H1 (cell line): Measurements from ENCODE around the gene ZBTB16. TPM values are rescaled to one million over a fixed set of nuclear protein-coding genes. Genes with fewer than 3 reads are reported as not detected.

ENCODE experiments used
- CTCF ChIA-PET: fragments of 300-600 bp; sonication (Branson Sonifier 250); formaldehyde crosslinking; loops from one replicate; lab custom pipeline; 2021; ENCODE audit not compliant: partially characterized antibody; lab: Charles Lee
- POLR2A ChIA-PET: fragments of 300-600 bp; sonication (Branson Sonifier 250); formaldehyde crosslinking; loops from one replicate; lab custom pipeline; 2021; ENCODE audit warnings: inconsistent platforms; ENCODE audit not compliant: partially characterized antibody; lab: Charles Lee
- DNase-seq, 2 experiments: peaks; one replicate each; pipeline versions ENCODE4 v3.0.0 to v3.0.0-alpha.2; 2010 to 2022; ENCODE audit warnings: low spot score in 2 of 2, low read depth in 1 of 2, mixed read lengths in 1 of 2
- FAIRE-seq: peaks from 2 replicates; lab custom pipeline; 2011; peaks lifted over from hg19 to GRCh38; lab: Jason Lieb, UNC
- H2AFZ ChIP-seq: 2 replicates; pipeline ENCODE4 v1.8.1; 2012; ENCODE audit warnings: low read length, inconsistent platforms
- H2AK5ac ChIP-seq: 2 replicates; pipeline ENCODE4 v1.6.1; 2013; ENCODE audit warnings: low read depth, low read length
- H2BK120ac ChIP-seq: replicated peaks from 2 replicates; pipeline ENCODE3; 2013; ENCODE audit warnings: low read depth, low read length, inconsistent platforms
- H2BK12ac ChIP-seq: 2 replicates; pipeline ENCODE4 v1.6.1; 2013; ENCODE audit warnings: low read depth, low read length
- H2BK15ac ChIP-seq: 2 replicates; pipeline ENCODE4 v1.6.1; 2013; ENCODE audit warnings: low read length
- H2BK20ac ChIP-seq: 2 replicates; pipeline ENCODE4 v1.6.1; 2013; ENCODE audit warnings: low read length
- H2BK5ac ChIP-seq: 2 replicates; pipeline ENCODE4 v1.6.1; 2013; ENCODE audit warnings: low read depth, low read length
- H3K14ac ChIP-seq: 2 replicates; pipeline ENCODE4 v1.6.1; 2013; ENCODE audit warnings: inconsistent platforms; ENCODE audit not compliant: insufficient read length
- H3K18ac ChIP-seq: 2 replicates; pipeline ENCODE4 v1.6.1; 2013; ENCODE audit warnings: low read length; ENCODE audit errors: extremely low read depth
- H3K23ac ChIP-seq: 2 replicates; pipeline ENCODE4 v1.6.1; 2013; ENCODE audit warnings: inconsistent platforms; ENCODE audit not compliant: insufficient read length
- H3K23me2 ChIP-seq: 2 replicates; pipeline ENCODE4 v1.6.1; 2013; ENCODE audit warnings: low read depth, low read length
- H3K27ac ChIP-seq: 2 replicates; pipeline ENCODE4 v1.6.1; 2011; ENCODE audit warnings: low read depth, low read length, inconsistent platforms
- H3K27me3 ChIP-seq, 4 experiments: replicated peaks in 1 of 4; 1 replicate in 1 of 4; 2 replicates in 3 of 4; pipeline versions ENCODE4 v1.6.1 to v1.8.1; 2011 to 2013; ENCODE audit warnings: low read length in 3 of 4, mild to moderate bottlenecking in 3 of 4, inconsistent platforms in 2 of 4, mixed read lengths in 2 of 4, moderate library complexity in 1 of 4; ENCODE audit not compliant: control insufficient read depth in 3 of 4, insufficient read depth in 3 of 4; ENCODE audit errors: extremely low read depth in 1 of 4
- H3K36me3 ChIP-seq, 4 experiments: 2 replicates each; pipeline versions ENCODE4 v1.6.1 to v1.8.1; 2011 to 2013; ENCODE audit warnings: mild to moderate bottlenecking in 4 of 4, low read length in 3 of 4, moderate library complexity in 2 of 4, control low read depth in 1 of 4, inconsistent platforms in 1 of 4; ENCODE audit not compliant: insufficient read depth in 4 of 4, control insufficient read depth in 2 of 4
- H3K4ac ChIP-seq: replicated peaks from 2 replicates; pipeline ENCODE3; 2013; ENCODE audit warnings: low read length, low read depth, mixed read lengths, inconsistent platforms; ENCODE audit not compliant: insufficient read length
- H3K4me1 ChIP-seq, 4 experiments: replicated peaks in 1 of 4; 1 replicate in 1 of 4; 2 replicates in 3 of 4; pipeline versions ENCODE4 v1.6.1 to v1.8.1; 2011 to 2013; ENCODE audit warnings: low read length in 3 of 4, inconsistent platforms in 2 of 4, mixed read lengths in 1 of 4; ENCODE audit not compliant: insufficient read depth in 4 of 4, control insufficient read depth in 3 of 4
- H3K4me2 ChIP-seq, 2 experiments: 2 replicates each; pipeline versions ENCODE4 v1.6.1 to v1.8.1; 2011 to 2013; ENCODE audit warnings: low read depth in 2 of 2, low read length in 2 of 2, control low read depth in 1 of 2, inconsistent platforms in 1 of 2, mild to moderate bottlenecking in 1 of 2; ENCODE audit not compliant: insufficient read depth in 1 of 2
- H3K4me3 ChIP-seq, 4 experiments: fragments of 200-600, 300-600 bp in 1 of 4; sonication (generic), shearing (Covaris generic), sonication (Bioruptor Twin) in 1 of 4; 2 replicates each; pipeline versions ENCODE4 v1.5.1 to v1.8.1; 2011 to 2016; ENCODE audit warnings: low read length in 4 of 4, low read depth in 3 of 4, control low read depth in 2 of 4, inconsistent platforms in 2 of 4, mild to moderate bottlenecking in 2 of 4, mixed read lengths in 1 of 4, moderate library complexity in 1 of 4; ENCODE audit not compliant: insufficient read depth in 2 of 4; ENCODE audit errors: extremely low read depth in 1 of 4
- H3K56ac ChIP-seq: replicated peaks from 2 replicates; pipeline ENCODE3; 2013; ENCODE audit warnings: low read depth, mild to moderate bottlenecking, mixed read lengths, low read length, inconsistent platforms; ENCODE audit not compliant: insufficient read length
- H3K79me1 ChIP-seq: 2 replicates; pipeline ENCODE4 v1.6.1; 2013; ENCODE audit warnings: low read depth, low read length, control low read depth
- H3K79me2 ChIP-seq, 2 experiments: 2 replicates each; pipeline versions ENCODE4 v1.6.1 to v1.8.1; 2012 to 2013; ENCODE audit warnings: low read length in 2 of 2, mild to moderate bottlenecking in 2 of 2, inconsistent platforms in 1 of 2; ENCODE audit not compliant: insufficient read depth in 2 of 2, control insufficient read depth in 1 of 2
- H3K9ac ChIP-seq, 4 experiments: replicated peaks in 1 of 4; 1 replicate in 1 of 4; 2 replicates in 3 of 4; pipeline versions ENCODE4 v1.6.1 to v1.8.1; 2011 to 2013; ENCODE audit warnings: low read depth in 3 of 4, low read length in 3 of 4, control low read depth in 2 of 4, mild to moderate bottlenecking in 2 of 4, moderate library complexity in 2 of 4, inconsistent platforms in 1 of 4; ENCODE audit errors: extremely low read depth in 1 of 4
- H3K9me3 ChIP-seq, 2 experiments: 2 replicates each; pipeline versions ENCODE4 v1.6.1 to v1.8.1; 2012 to 2013; ENCODE audit warnings: mild to moderate bottlenecking in 2 of 2, moderate library complexity in 2 of 2, control low read depth in 1 of 2, inconsistent platforms in 1 of 2, low read depth in 1 of 2, low read length in 1 of 2, mixed read lengths in 1 of 2; ENCODE audit not compliant: insufficient read depth in 2 of 2
- H4K20me1 ChIP-seq, 2 experiments: replicated peaks in 1 of 2; 2 replicates each; pipeline versions ENCODE3 to v1.8.1; 2011 to 2013; ENCODE audit warnings: inconsistent platforms in 2 of 2, low read length in 2 of 2, mild to moderate bottlenecking in 1 of 2; ENCODE audit not compliant: insufficient read depth in 2 of 2, control insufficient read depth in 1 of 2
- H4K5ac ChIP-seq: 2 replicates; pipeline ENCODE4 v1.6.1; 2013; ENCODE audit warnings: low read length, low read depth, mixed read lengths, inconsistent platforms; ENCODE audit not compliant: insufficient read length
- H4K8ac ChIP-seq: 2 replicates; pipeline ENCODE4 v1.8.0; 2013; ENCODE audit warnings: mild to moderate bottlenecking, moderate library complexity, low read length, inconsistent platforms; ENCODE audit not compliant: insufficient read depth; ENCODE audit errors: extremely low read depth
- H4K91ac ChIP-seq: replicated peaks from 2 replicates; pipeline ENCODE3; 2013; ENCODE audit warnings: low read length, mixed read lengths, inconsistent platforms; ENCODE audit not compliant: insufficient read length
- BACH1 ChIP-seq: IDR thresholded peaks from 2 replicates; pipeline ENCODE4 v1.6.1; 2012; ENCODE audit warnings: low read length, improper control_type of control experiment
- CBX5 ChIP-seq: fragments of 300-800, 300-1000 bp; sonication (generic); IDR thresholded peaks from 2 replicates; pipeline ENCODE4 v1.7.1; 2016; ENCODE audit warnings: antibody characterized with exemption, low read length, low read depth
- CREB1 ChIP-seq: IDR thresholded peaks from 2 replicates; pipeline ENCODE4 v1.6.1; 2012; ENCODE audit warnings: inconsistent platforms
- EZH2 ChIP-seq: fragments of 200-600 bp; sonication (generic); IDR thresholded peaks from 2 replicates; pipeline ENCODE4 v1.7.1; 2012; ENCODE audit warnings: low read depth, mild to moderate bottlenecking, moderate library complexity, low read length, inconsistent platforms; ENCODE audit not compliant: severe bottlenecking
- GTF2F1 ChIP-seq: IDR thresholded peaks from 2 replicates; pipeline ENCODE4 v1.6.1; 2012; ENCODE audit warnings: low read depth, low read length, improper control_type of control experiment, borderline replicate concordance
- HDAC6 ChIP-seq: IDR thresholded peaks from one replicate; pipeline ENCODE4 v1.7.1; 2012; ENCODE audit warnings: low read depth, mild to moderate bottlenecking, inconsistent platforms, low read length, moderate library complexity
- JUND ChIP-seq: IDR thresholded peaks from 2 replicates; pipeline ENCODE4 v1.6.1; 2011; ENCODE audit warnings: mild to moderate bottlenecking, improper control_type of control experiment, low read length
- RFX5 ChIP-seq: IDR thresholded peaks from 2 replicates; pipeline ENCODE4 v1.6.1; 2011; ENCODE audit warnings: low read depth, low read length, improper control_type of control experiment, borderline replicate concordance
- RNF2 ChIP-seq: fragments of 200-900, 300-1000 bp; sonication (generic); IDR thresholded peaks from 2 replicates; pipeline ENCODE4 v1.7.1; 2016; ENCODE audit warnings: borderline replicate concordance, low read depth, mild to moderate bottlenecking, antibody characterized with exemption, low read length; ENCODE audit not compliant: poor library complexity, severe bottlenecking; ENCODE audit errors: missing control alignments
- SAP30 ChIP-seq: fragments of 300-600 bp; sonication (generic); IDR thresholded peaks from 2 replicates; pipeline ENCODE4 v1.7.1; 2012; ENCODE audit warnings: low read length, moderate library complexity, mild to moderate bottlenecking, inconsistent platforms; ENCODE audit not compliant: insufficient read depth, insufficient replicate concordance
- YY1 ChIP-seq: IDR thresholded peaks from 2 replicates; pipeline ENCODE4 v1.6.1; 2011; ENCODE audit warnings: low read depth, mild to moderate bottlenecking, low read length
- WGBS, 2 experiments: shearing (Covaris generic) in 1 of 2; methylation state at CpG; one replicate each; pipeline versions ENCODE4 v1.1.6 to v1.1.7; 2013 to 2015; ENCODE audit warnings: low lambda C conversion rate in 2 of 2, mixed read lengths in 2 of 2, inconsistent platforms in 1 of 2, low coverage in 1 of 2, missing lambda C conversion rate in 1 of 2; ENCODE audit not compliant: insufficient replicate concordance in 2 of 2, insufficient coverage in 1 of 2, insufficient read length in 1 of 2; ENCODE audit errors: extremely low coverage in 1 of 2, missing lambda C conversion rate in 1 of 2; 5-methylcytosine and 5-hydroxymethylcytosine counted together
- polyA plus RNA-seq, 7 experiments: library from polyadenylated mRNA; depleted of rRNA in 3 of 7; stranded (reverse) in 5 of 7; unstranded in 2 of 7; fragments of >200 nt in 5 of 7; fragments of 200-250 nt in 2 of 7; gene quantifications; 1 replicate in 5 of 7; 2 replicates in 1 of 7; 4 replicates in 1 of 7; pipeline versions ENCODE4 v1.2.1 to v1.2.3, GENCODE V29; 2011 to 2013; ENCODE audit warnings: missing spikeins in 2 of 7, mixed read lengths in 2 of 7
- total RNA-seq: library from RNA; stranded (reverse); fragmentation: NEBNext Ultra II Directional; extraction: Animal tissue kit (Norgen Biotek cat#: 25700); gene quantifications from 2 replicates; pipeline ENCODE4 v1.2.1, GENCODE V29; 2021
- TF ChIP-seq, protein P1 (sequence below): IDR thresholded peaks from 2 replicates; pipeline ENCODE4 v1.6.1; 2012; ENCODE audit warnings: inconsistent platforms
- TF ChIP-seq, protein P2 (sequence below): IDR thresholded peaks from 2 replicates; pipeline ENCODE4 v1.6.1; 2011; ENCODE audit warnings: low read depth, mild to moderate bottlenecking, low read length; ENCODE audit not compliant: insufficient read depth

ZBTB16 gene
- total and polyA plus RNA-seq, 2 of the 8 experiments (the other 6 are each of a cell fraction or from before 2014, with no cell fraction given): 0.12 to 0.61 TPM

DNA sequence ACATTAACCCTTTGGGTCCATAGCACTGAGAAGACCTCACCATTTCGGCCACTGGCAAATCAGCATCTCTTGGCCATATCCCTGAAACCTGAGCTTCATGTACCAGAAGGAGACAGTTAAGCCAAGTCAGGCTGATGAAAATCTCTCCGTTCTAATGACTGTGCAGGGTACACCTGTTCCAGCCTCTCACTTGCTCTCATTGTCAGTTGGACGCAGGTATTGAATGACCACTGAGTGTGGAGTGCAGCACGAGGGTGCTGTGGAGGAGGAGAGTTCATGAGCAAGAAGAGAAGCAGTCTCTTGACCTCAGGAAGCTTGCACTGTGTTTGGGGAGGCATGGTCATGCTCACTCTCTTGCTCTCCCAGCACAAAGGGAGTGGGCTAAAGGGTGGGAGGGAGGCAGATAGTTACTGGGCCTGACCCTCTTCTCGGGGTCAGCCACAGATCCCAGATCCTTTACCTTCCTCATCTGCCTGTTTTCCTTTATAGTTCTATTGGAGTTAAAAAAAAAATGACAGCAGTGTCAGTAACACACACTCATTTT, 65.2 kb downstream of the ZBTB16 start:
- POLR2A ChIA-PET: no interaction called here
- Histone ChIP-seq H4K20me1 (no peaks in the 10 kb centered on the region), H3K4me3 (no peak overlapping the region), H3K4me1 (no peaks in the 10 kb centered on the region), H3K4ac (no peak overlapping the region), H2AFZ (no peak overlapping the region), H3K56ac (no peak overlapping the region), H3K23me2 (no peaks in the 10 kb centered on the region), H4K91ac (no peak overlapping the region), H3K4me2 (no peak overlapping the region), H3K27ac (no peak overlapping the region), H2BK12ac (no peak overlapping the region), H2BK15ac (no peak overlapping the region), H3K9me3 (no peaks in the 10 kb centered on the region), H3K14ac (no peak overlapping the region), H3K18ac (no peak overlapping the region), H3K23ac (no peak overlapping the region), H3K79me1 (no peaks in the 10 kb centered on the region), H3K36me3 (no peaks in the 10 kb centered on the region), H2BK20ac (no peak overlapping the region), H3K79me2 (no peaks in the 10 kb centered on the region), H3K9ac (no peak overlapping the region), H4K5ac (no peak overlapping the region), H3K27me3 (no peaks in the 10 kb centered on the region), H2BK5ac (no peak overlapping the region), H4K8ac (no peak overlapping the region), H2BK120ac (no peak overlapping the region), H2AK5ac (no peak overlapping the region)
- FAIRE-seq (no peak), DNase-seq (no peak)
- WGBS, 2 experiments: 89% methylated on average over 5 of the region's 5 CpGs; no CpG with 5 or more reads in 1 of the 2 experiments
- CTCF ChIA-PET: interaction anchor here (0.8 kb wide), 1 partner anchor 57 kb away, joined by 3 read pairs; no protein-coding TSS in a partner anchor
- no peak for TF ChIP-seq YY1
- no peak for TF ChIP-seq EZH2
- no peak for TF ChIP-seq JUND
- TF ChIP-seq, protein P1, sequence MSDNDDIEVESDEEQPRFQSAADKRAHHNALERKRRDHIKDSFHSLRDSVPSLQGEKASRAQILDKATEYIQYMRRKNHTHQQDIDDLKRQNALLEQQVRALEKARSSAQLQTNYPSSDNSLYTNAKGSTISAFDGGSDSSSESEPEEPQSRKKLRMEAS: no peak
- no peak for TF ChIP-seq HDAC6
- no peak for TF ChIP-seq BACH1
- no peak for TF ChIP-seq RFX5
- TF ChIP-seq CREB1: no peak
- TF ChIP-seq SAP30: no peak
- TF ChIP-seq, protein P2, sequence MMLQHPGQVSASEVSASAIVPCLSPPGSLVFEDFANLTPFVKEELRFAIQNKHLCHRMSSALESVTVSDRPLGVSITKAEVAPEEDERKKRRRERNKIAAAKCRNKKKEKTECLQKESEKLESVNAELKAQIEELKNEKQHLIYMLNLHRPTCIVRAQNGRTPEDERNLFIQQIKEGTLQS: no peak
- no peak for TF ChIP-seq RNF2
- TF ChIP-seq CBX5: no peak
- TF ChIP-seq GTF2F1: no peak
